HepG2 (cell line): ENCODE data around the gene TEAD1. TPM values are rescaled to one million over a fixed set of nuclear protein-coding genes. Genes with fewer than 3 reads are reported as not detected.

Experiments used
- AHR ChIP-seq: IDR thresholded peaks from 2 replicates; pipeline ENCODE4 v1.6.1; 2018; ENCODE audit warnings: missing genetic modification reagents, missing compliant biosample characterization
- ARHGAP35 ChIP-seq: sonication (generic); formaldehyde crosslinking; IDR thresholded peaks from 2 replicates; pipeline ENCODE4 v1.9.0; 2022; ENCODE audit warnings: mild to moderate bottlenecking, inconsistent platforms, moderate library complexity, missing genetic modification reagents, borderline replicate concordance
- ATF7-NPFF ChIP-seq: sonication (generic); formaldehyde crosslinking; IDR thresholded peaks from 2 replicates; pipeline ENCODE4 v1.8.1; 2023; ENCODE audit warnings: mild to moderate bottlenecking, low read depth, missing genetic modification reagents, moderate library complexity
- EHMT2 ChIP-seq: fragments of 200-600 bp; sonication (generic); IDR thresholded peaks from 2 replicates; pipeline ENCODE4 v1.7.0; 2017; ENCODE audit warnings: antibody characterized with exemption, low read depth, low read length, borderline replicate concordance
- HNRNPH1 ChIP-seq: fragments of 200-400 bp; formaldehyde crosslinking; optimal IDR thresholded peaks from 2 replicates; pipeline ENCODE3; 2017; ENCODE audit warnings: mild to moderate bottlenecking, low read depth, low read length
- IKZF1 ChIP-seq: fragments of 450-650 bp; IDR thresholded peaks from 2 replicates; pipeline ENCODE4 v1.7.1; 2016
- JUN ChIP-seq: sonication (generic); formaldehyde crosslinking; IDR thresholded peaks from 2 replicates; pipeline ENCODE4 v1.4.0; 2020; ENCODE audit warnings: mild to moderate bottlenecking, missing genetic modification reagents
- KDM1A ChIP-seq: IDR thresholded peaks from 2 replicates; pipeline ENCODE4 v1.6.1; 2016; ENCODE audit warnings: missing compliant biosample characterization
- MBNL3 ChIP-seq: fragments of 250-450 bp; sonication (Bioruptor Pico); conservative IDR thresholded peaks from 2 replicates; pipeline ENCODE4 v1.8.0; 2022; ENCODE audit warnings: mild to moderate bottlenecking, inconsistent platforms
- MIXL1 ChIP-seq: IDR thresholded peaks from 2 replicates; pipeline ENCODE4 v1.6.1; 2016
- NFE2L2 ChIP-seq: fragments of 150-350 bp; IDR thresholded peaks from 2 replicates; pipeline ENCODE4 v1.6.1; 2014; ENCODE audit warnings: low read length
- REL ChIP-seq: sonication (generic); formaldehyde crosslinking; conservative IDR thresholded peaks from 2 replicates; pipeline ENCODE4 v1.8.0; 2022; ENCODE audit warnings: mild to moderate bottlenecking, missing genetic modification reagents, moderate library complexity
- RXRB ChIP-seq: IDR thresholded peaks from 2 replicates; pipeline ENCODE4 v1.6.1; 2016; ENCODE audit warnings: borderline replicate concordance, missing genetic modification reagents, missing compliant biosample characterization
- SALL1 ChIP-seq: sonication (generic); formaldehyde crosslinking; IDR thresholded peaks from 2 replicates; pipeline ENCODE4 v1.8.0; 2022; ENCODE audit warnings: mild to moderate bottlenecking, missing genetic modification reagents
- SYNCRIP ChIP-seq: fragments of 200-400 bp; formaldehyde crosslinking; IDR thresholded peaks from 2 replicates; pipeline ENCODE4 v1.6.1; 2018; ENCODE audit warnings: mild to moderate bottlenecking, low read depth, low read length; ENCODE audit not compliant: insufficient read depth
- TCF12 ChIP-seq, 2 experiments: fragments of 450-650 bp in 1 of 2; sonication (generic) in 1 of 2; formaldehyde crosslinking in 1 of 2; IDR thresholded peaks; 2 replicates each; pipeline versions ENCODE4 v1.6.1 to v1.8.0; 2017 to 2022; ENCODE audit warnings: antibody characterized with exemption in 1 of 2, mild to moderate bottlenecking in 1 of 2, missing genetic modification reagents in 1 of 2, moderate library complexity in 1 of 2
- ZIK1 ChIP-seq: sonication (generic); formaldehyde crosslinking; IDR thresholded peaks from 2 replicates; pipeline ENCODE4 v1.5.0; 2020; ENCODE audit warnings: mild to moderate bottlenecking, low read depth, missing genetic modification reagents, borderline replicate concordance
- ZNF138 ChIP-seq: sonication (generic); formaldehyde crosslinking; IDR thresholded peaks from 2 replicates; pipeline ENCODE4 v1.5.0; 2020; ENCODE audit warnings: mild to moderate bottlenecking, low read depth, missing genetic modification reagents
- ZNF256 ChIP-seq: sonication (generic); formaldehyde crosslinking; conservative IDR thresholded peaks from 2 replicates; pipeline ENCODE4 v1.4.0; 2020; ENCODE audit warnings: missing genetic modification reagents
- ZNF383 ChIP-seq: sonication (generic); formaldehyde crosslinking; IDR thresholded peaks from 2 replicates; pipeline ENCODE4 v1.4.0; 2020; ENCODE audit warnings: missing genetic modification reagents, mild to moderate bottlenecking, borderline replicate concordance
- polyA plus RNA-seq, 8 experiments: library from polyadenylated mRNA; depleted of rRNA in 3 of 8; stranded (reverse) in 7 of 8; unstranded in 1 of 8; fragments of >200 nt; fragmentation: Illumina TruSeq in 4 of 8; extraction: Trizol in 4 of 8; gene quantifications; 2 replicates each; pipeline versions ENCODE4 v1.2.1 to v1.2.3, GENCODE V29; 2011 to 2016; ENCODE audit warnings: low read depth in 4 of 8, missing spikeins in 1 of 8, mixed read lengths in 1 of 8; ENCODE audit not compliant: insufficient read depth in 1 of 8
- total RNA-seq, 5 experiments: library from RNA; depleted of rRNA; stranded (reverse); fragments of >200 nt; fragmentation: Illumina TruSeq; extraction: Trizol; gene quantifications; 2 replicates each; pipeline ENCODE4 v1.2.3, GENCODE V29; 2016; ENCODE audit warnings: low read depth in 1 of 5
- TF ChIP-seq, protein P1 (sequence below): sonication (generic); formaldehyde crosslinking; conservative IDR thresholded peaks from 2 replicates; pipeline ENCODE4 v1.8.0; 2022; ENCODE audit warnings: mild to moderate bottlenecking, moderate library complexity, missing genetic modification reagents
- TF ChIP-seq, protein P2 (sequence below): sonication (generic); formaldehyde crosslinking; IDR thresholded peaks from 2 replicates; pipeline ENCODE4 v1.4.0; 2020; ENCODE audit warnings: missing genetic modification reagents
- TF ChIP-seq, protein P3 (sequence below): sonication (generic); formaldehyde crosslinking; IDR thresholded peaks from 2 replicates; pipeline ENCODE4 v1.8.0; 2022; ENCODE audit warnings: missing genetic modification reagents, mild to moderate bottlenecking, borderline replicate concordance
- TF ChIP-seq, protein P4 (sequence below): sonication (generic); formaldehyde crosslinking; IDR thresholded peaks from 2 replicates; pipeline ENCODE4 v1.4.0; 2020; ENCODE audit warnings: missing genetic modification reagents

Gene TEAD1
- total and polyA plus RNA-seq, 2 of the 13 experiments (the other 11 are each of a cell fraction or from before 2014, with no cell fraction given): 20.1 to 30.5 TPM

DNA sequence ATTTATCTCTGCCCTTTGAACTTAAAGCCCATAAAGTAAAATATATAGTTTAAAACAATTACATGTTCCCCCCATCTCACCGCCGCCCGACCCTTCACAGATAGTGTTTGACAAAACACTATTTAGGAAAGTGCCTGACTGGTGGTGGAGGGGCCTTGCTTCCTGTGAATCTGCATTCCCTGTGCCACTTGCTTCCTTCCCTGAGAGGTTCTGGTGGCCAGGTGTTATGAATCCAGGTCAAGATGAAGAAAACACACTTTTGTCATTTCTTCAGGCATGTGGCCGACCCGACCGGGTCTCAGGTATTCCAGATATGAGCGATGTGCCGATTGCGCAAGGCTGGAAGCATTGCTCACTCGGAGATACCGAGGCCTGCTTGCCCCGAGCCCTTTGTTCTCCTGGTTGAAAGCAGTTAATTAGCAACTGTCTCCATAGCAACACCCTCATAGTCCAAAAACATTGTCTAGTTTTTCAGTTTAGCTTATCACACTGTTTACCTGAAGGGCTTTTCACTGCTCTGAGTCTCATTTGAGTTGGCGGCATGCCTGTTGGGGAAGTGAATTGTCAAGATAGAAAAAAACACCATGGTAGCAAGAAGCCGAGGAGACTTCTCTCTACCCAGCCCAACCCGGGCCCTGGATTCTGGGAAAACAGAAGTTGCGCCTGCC lies 128.3 kb downstream of the TEAD1 start (continued):
- TF ChIP-seq MIXL1 (CRISPR knock-in tag) (peak; percentile 98), EHMT2 (no peak; the same call in 1 of the 2 replicates), SALL1 (CRISPR knock-in tag) (peak; percentile 100), AHR (CRISPR knock-in tag) (peak; percentile 48; the same call in 1 of the 2 replicates), NFE2L2 (no peak), ARHGAP35 (no peak), ZIK1 (peak; percentile 51; the same call in 1 of the 2 replicates), ATF7-NPFF (no peak), ZNF256 (CRISPR knock-in tag) (no peak), HNRNPH1 (no peak), ZNF383 (CRISPR knock-in tag) (no peak), JUN (CRISPR knock-in tag) (0 out of 2 replicates have a peak, but pooled peaks have one; percentile 21), KDM1A (CRISPR knock-in tag) (peak; percentile 65; the same call in 1 of the 2 replicates), IKZF1 (no peak), RXRB (peak; percentile 88), MBNL3 (CRISPR knock-in tag) (no peak), SYNCRIP (no peak), TCF12 (IDR thresholded peaks at IDR 0.05) (no peak), TCF12 (CRISPR knock-in tag; IDR thresholded peaks at IDR 0.05) (peak; percentile 85), REL (CRISPR knock-in tag) (no peak), ZNF138 (no peak)
- TF ChIP-seq, protein P1, sequence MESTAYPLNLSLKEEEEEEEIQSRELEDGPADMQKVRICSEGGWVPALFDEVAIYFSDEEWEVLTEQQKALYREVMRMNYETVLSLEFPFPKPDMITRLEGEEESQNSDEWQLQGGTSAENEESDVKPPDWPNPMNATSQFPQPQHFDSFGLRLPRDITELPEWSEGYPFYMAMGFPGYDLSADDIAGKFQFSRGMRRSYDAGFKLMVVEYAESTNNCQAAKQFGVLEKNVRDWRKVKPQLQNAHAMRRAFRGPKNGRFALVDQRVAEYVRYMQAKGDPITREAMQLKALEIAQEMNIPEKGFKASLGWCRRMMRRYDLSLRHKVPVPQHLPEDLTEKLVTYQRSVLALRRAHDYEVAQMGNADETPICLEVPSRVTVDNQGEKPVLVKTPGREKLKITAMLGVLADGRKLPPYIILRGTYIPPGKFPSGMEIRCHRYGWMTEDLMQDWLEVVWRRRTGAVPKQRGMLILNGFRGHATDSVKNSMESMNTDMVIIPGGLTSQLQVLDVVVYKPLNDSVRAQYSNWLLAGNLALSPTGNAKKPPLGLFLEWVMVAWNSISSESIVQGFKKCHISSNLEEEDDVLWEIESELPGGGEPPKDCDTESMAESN (CRISPR knock-in tag): no peak; the same call in 1 of the 2 replicates
- TF ChIP-seq, protein P2, sequence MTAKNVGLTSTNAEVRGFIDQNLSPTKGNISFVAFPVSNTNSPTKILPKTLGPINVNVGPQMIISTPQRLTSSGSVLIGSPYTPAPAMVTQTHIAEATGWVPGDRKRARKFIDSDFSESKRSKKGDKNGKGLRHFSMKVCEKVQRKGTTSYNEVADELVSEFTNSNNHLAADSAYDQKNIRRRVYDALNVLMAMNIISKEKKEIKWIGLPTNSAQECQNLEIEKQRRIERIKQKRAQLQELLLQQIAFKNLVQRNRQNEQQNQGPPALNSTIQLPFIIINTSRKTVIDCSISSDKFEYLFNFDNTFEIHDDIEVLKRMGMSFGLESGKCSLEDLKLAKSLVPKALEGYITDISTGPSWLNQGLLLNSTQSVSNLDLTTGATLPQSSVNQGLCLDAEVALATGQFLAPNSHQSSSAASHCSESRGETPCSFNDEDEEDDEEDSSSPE: no peak; the same call in none of the 2 replicates
- TF ChIP-seq, protein P3, sequence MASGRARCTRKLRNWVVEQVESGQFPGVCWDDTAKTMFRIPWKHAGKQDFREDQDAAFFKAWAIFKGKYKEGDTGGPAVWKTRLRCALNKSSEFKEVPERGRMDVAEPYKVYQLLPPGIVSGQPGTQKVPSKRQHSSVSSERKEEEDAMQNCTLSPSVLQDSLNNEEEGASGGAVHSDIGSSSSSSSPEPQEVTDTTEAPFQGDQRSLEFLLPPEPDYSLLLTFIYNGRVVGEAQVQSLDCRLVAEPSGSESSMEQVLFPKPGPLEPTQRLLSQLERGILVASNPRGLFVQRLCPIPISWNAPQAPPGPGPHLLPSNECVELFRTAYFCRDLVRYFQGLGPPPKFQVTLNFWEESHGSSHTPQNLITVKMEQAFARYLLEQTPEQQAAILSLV (CRISPR knock-in tag): no peak
- TF ChIP-seq, protein P4, sequence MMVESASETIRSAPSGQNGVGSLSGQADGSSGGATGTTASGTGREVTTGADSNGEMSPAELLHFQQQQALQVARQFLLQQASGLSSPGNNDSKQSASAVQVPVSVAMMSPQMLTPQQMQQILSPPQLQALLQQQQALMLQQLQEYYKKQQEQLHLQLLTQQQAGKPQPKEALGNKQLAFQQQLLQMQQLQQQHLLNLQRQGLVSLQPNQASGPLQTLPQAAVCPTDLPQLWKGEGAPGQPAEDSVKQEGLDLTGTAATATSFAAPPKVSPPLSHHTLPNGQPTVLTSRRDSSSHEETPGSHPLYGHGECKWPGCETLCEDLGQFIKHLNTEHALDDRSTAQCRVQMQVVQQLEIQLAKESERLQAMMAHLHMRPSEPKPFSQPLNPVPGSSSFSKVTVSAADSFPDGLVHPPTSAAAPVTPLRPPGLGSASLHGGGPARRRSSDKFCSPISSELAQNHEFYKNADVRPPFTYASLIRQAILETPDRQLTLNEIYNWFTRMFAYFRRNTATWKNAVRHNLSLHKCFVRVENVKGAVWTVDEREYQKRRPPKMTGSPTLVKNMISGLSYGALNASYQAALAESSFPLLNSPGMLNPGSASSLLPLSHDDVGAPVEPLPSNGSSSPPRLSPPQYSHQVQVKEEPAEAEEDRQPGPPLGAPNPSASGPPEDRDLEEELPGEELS (CRISPR knock-in tag): peak; percentile 97
